Erythroblast (primary cell): Measurements from ENCODE around the gene DAAM1.

ENCODE experiments used
- GATA1 ChIP-seq: IDR thresholded peaks from 2 replicates; pipeline ENCODE4 v1.6.1; 2011; ENCODE audit warnings: low read depth, mild to moderate bottlenecking, control low read depth, low read length, moderate library complexity
- POLR2A ChIP-seq: IDR thresholded peaks from 2 replicates; pipeline ENCODE4 v1.6.1; 2011; ENCODE audit warnings: mild to moderate bottlenecking, low read length

DNA sequence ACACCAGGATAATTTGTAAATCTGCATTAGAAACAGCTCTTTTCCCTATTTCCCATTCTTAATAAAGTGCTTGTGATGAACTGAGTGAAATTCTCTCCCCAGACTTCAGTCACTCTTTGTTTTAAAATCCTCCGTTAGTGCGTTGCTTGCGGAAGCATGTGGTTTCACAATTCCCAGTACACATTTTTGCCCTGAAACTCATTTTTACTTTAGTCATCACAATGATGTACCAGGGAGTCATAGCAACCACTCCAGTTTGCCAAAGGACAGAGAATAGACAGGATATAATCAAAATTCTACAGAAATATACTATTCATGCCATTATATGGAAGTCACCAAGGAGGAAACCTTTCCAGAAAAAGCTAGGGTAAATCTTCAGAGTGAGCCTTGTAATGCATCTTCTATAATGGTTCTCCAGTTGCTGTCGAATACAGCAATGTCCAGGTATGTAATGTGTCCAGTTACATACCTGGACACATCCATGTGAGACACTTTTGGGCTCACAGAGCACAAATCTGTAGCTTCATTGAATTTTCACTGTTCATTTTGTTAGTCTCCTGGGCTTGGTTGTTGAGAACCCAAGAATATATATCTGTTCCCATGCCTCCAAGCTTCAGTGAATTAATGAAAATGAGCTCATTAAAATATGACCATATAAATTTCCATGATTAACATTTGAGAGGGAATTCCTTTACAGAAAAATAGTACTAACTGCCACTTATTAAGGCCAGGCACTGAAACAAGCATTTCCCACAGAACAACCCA is 219.0 kb downstream of the DAAM1 start:
- no peak for TF ChIP-seq POLR2A
- TF ChIP-seq GATA1: no peak
